SK-MEL-5 (cell line): ENCODE data around the gene TPRG1L. TPM values are rescaled to one million over a fixed set of nuclear protein-coding genes. Genes with fewer than 3 reads are reported as not detected.

Experiments used
- DNase-seq: peaks from one replicate; pipeline ENCODE4 v3.0.0-alpha.2; 2016; ENCODE audit warnings: low read depth, low spot score
- in situ Hi-C: cut with HindIII; loops from 2 replicates; pipeline ENCODE4 v1.10.0; 2016; ENCODE audit warnings: low sequenced_read_pairs, high pct_unique_total_duplicates, low pct_unique_long_range_greater_than_20kb
- total RNA-seq: library from RNA; depleted of rRNA; stranded (reverse); fragments of >200 nt; shearing (Covaris generic); gene quantifications from 2 replicates; pipeline ENCODE4 v1.2.3, GENCODE V29; 2014

TPRG1L gene
- total RNA-seq, 1 experiment from 2014 or later, result 12.2 TPM

GRCh38 chr1:3603571-3604467, 21.0 kb upstream of the TPRG1L start:
- in situ Hi-C loops, result no loop called here
- no peak for DNase-seq

GRCh38 chr1:3604468-3604974, 20.3 kb upstream of the TPRG1L start:
- no peak for DNase-seq
- in situ Hi-C loops, result no loop called here

DNA sequence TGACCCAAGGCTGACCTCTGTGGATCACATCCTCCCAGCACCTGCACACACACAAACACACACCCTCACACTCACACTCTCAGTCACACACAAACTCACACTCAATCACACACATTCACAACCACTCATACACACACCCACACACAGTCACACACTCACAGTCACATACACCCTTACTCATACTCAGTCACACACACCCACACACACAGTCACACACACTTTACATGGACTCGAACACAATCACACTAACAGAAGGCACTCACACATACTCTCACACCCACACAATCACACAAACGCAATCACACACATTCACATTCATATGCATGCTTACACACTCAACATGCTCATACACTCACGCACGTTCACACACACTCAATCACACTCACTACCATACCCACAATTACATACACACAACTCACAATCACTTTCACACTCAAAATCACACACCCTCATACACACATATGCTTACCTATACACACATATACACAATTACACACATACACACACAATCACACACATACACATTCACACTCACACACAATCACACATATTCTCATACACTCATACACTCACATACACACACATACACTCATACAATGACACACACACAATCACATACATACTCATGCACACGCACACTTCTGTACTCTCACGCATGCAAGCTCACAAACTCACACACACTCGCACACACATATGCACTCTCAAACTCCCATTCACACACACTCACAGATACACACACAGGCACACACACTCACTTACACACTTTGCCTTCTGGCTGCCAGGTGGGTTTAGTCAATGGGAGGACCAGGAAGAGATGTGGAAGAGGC, 19.6 kb upstream of the TPRG1L start:
- in situ Hi-C loops, result no loop called here
- DNase-seq, result no peak

- DNase-seq, result no peak
- in situ Hi-C loops, result no loop called here
Observed at GRCh38 chr1:3606779-3607702, 17.8 kb upstream of the TPRG1L start.

DNA sequence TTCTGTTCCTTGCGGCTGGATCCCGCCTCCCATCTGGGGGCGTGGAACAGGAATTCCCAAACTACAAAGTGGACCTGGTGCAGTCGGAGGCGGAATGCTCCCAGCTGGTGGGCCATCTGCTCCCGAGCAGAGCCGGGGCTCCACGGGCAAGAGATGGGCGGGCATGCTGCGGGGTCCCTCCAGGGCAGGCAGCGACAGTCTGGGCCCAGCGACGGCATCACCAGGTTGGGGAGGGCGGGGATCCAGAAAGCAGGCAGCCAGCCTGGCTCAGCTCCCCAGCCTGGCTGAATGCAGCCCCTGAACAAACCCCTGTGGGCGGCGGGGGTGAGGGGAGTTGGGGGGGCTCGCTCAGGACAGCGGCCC, 17.1 kb upstream of the TPRG1L start:
- no peak for DNase-seq
- in situ Hi-C loops, result no loop called here

GRCh38 chr1:3608154-3608553, 16.7 kb upstream of the TPRG1L start:
- no peak for DNase-seq
- in situ Hi-C loops, result no loop called here

GRCh38 chr1:3609016-3609768, 15.6 kb upstream of the TPRG1L start:
- in situ Hi-C loops, result no loop called here
- no peak for DNase-seq

DNA sequence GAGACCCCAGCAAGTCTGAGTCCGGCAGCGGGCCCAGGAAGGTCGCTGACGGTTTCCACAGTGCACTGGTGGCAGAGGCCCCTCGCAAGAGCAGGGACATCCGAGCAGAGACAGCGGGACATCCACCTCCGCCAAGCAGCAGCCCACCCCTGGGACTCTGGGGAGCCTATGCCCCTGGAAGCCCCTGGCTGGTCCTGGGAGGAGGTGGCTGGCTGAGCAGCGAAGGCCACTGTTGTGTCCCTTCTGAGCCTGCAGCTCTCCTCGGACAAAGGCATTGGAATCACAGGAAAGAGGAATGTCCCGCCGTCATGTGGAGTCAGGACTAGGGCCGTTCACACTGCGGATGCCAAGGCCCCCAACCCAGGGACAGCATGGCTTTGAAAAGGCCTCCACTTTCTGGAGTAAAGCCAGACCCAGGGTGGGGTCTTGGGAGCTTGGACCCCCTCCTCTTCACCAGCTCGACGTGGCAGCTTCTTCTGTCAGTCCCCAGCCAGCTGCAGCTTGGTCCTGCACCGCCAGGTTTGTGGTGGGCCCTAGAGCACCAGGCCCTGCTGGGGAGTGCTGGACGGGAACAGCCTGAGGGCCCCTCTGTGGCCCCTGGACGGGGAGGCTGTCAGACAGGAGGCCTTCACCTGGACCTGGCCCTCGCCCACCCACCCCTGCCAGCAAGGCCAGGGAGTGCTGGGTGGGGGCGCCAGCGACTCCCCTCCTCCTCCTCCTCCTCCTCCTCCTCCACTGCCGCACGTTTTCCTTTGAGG, 14.9 kb upstream of the TPRG1L start:
- in situ Hi-C loops, result no loop called here
- DNase-seq, result no peak

GRCh38 chr1:3610527-3611169, 14.2 kb upstream of the TPRG1L start:
- DNase-seq, result no peak
- in situ Hi-C loops, result no loop called here

GRCh38 chr1:3611170-3612019, 13.4 kb upstream of the TPRG1L start, which contains the start of gene MEGF6:
Gene MEGF6 (minus strand): TSS chr1:3611508. CDS start chr1:3611268, 240 bp downstream.
- in situ Hi-C loops, result no loop called here
- DNase-seq, result peak; percentile 53

- in situ Hi-C loops, result no loop called here
- no peak for DNase-seq
Observed at GRCh38 chr1:3612123-3612522, 12.7 kb upstream of the TPRG1L start.

- DNase-seq, result peak; percentile 30
- in situ Hi-C loops, result no loop called here
Observed at GRCh38 chr1:3614755-3615742, 9.8 kb upstream of the TPRG1L start.

GRCh38 chr1:3616861-3617260, 8.0 kb upstream of the TPRG1L start:
- in situ Hi-C loops, result no loop called here

DNA sequence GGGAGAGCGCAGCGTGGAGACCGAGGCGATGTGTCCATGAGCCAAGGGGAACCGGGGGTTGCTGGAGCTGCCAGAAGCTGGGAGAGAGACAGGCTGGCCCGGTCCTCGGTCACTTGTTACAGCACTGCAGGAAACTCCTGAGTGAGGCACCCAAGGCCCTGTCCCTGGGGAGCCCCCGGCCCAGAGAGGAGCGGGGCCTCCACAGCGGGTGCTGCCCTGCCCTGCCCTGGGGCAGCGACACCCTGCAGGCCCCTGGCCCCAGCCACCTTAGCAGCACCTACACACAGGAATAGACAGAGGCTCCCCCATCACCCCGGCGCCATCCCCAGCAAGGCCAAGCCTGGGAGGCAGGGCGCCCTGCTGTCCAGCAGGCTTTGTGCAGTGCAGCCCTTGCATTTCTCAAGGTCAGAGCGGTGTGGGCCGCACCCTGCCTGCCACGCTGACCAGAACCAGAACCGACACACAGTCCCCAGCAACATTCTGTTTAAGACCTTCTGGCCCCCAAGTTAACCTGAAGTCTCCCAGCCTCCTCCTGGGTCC, 6.9 kb upstream of the TPRG1L start:
- DNase-seq, result no peak
- in situ Hi-C loops, result no loop called here

More at GRCh38 chr1:3616861-3617260, 8.0 kb upstream of the TPRG1L start:
- no peak for DNase-seq
